ENCODE results near the gene CRACR2A. TPM values are rescaled to one million over a fixed set of nuclear protein-coding genes. Genes with fewer than 3 reads are reported as not detected.

CRACR2A gene
- total RNA-seq, 4 donors from 2014 or later: 0.47 to 1.7 (median 1.1) TPM

- Histone ChIP-seq H3K27ac (no peak overlapping the region), H3K36me3 (no peaks in the 10 kb centered on the region), H3K9me3 (no peaks in the 10 kb centered on the region), H3K4me1 (no peaks in the 10 kb centered on the region), H3K4me3 (no peak overlapping the region), H3K27me3 (no peaks in the 10 kb centered on the region)
- in situ Hi-C loops (cut with MboI; ENCODE audit: low sequenced_read_pairs in 4 of 4): no loop called here
- TF ChIP-seq POLR2A (IDR thresholded peaks at IDR 0.05): no peak
- no peak for TF ChIP-seq CTCF (IDR thresholded peaks at IDR 0.05 in 4 of 5, conservative IDR thresholded peaks at IDR 0.05 in 1 of 5)
- intact Hi-C loops (cut with DNase I; ENCODE audit: low total_unique reads): no loop called here
- DNase-seq: no peak
- ATAC-seq: no peak
These were observed 34.8 kb downstream of the CRACR2A start for GRCh38 chr12:3718100-3718499.

GRCh38 chr12:3717283-3717898 lies 35.5 kb downstream of the CRACR2A start:
- TF ChIP-seq POLR2A (IDR thresholded peaks at IDR 0.05) (no peak), CTCF (IDR thresholded peaks at IDR 0.05 in 4 of 5, conservative IDR thresholded peaks at IDR 0.05 in 1 of 5) (no peak)
- no peaks in the 10 kb centered on the region for H3K36me3 ChIP-seq
- H3K4me3 ChIP-seq: no peak overlapping the region
- ATAC-seq: no peak
- in situ Hi-C loops (cut with MboI; ENCODE audit: low sequenced_read_pairs in 4 of 4): no loop called here
- no peaks in the 10 kb centered on the region for H3K4me1 ChIP-seq
- intact Hi-C loops (cut with DNase I; ENCODE audit: low total_unique reads): no loop called here
- no peak for DNase-seq
- no peaks in the 10 kb centered on the region for H3K27me3 ChIP-seq
- no peak overlapping the region for H3K27ac ChIP-seq
- no peaks in the 10 kb centered on the region for H3K9me3 ChIP-seq

GRCh38 chr12:3715999-3716398 lies 36.9 kb downstream of the CRACR2A start:
- Histone ChIP-seq H3K27me3 (no peaks in the 10 kb centered on the region), H3K9me3 (no peaks in the 10 kb centered on the region), H3K4me1 (no peaks in the 10 kb centered on the region), H3K36me3 (no peaks in the 10 kb centered on the region), H3K27ac (no peak overlapping the region), H3K4me3 (no peak overlapping the region)
- intact Hi-C loops (cut with DNase I; ENCODE audit: low total_unique reads): no loop called here
- TF ChIP-seq POLR2A (IDR thresholded peaks at IDR 0.05) (no peak), CTCF (IDR thresholded peaks at IDR 0.05 in 4 of 5, conservative IDR thresholded peaks at IDR 0.05 in 1 of 5) (no peak)
- in situ Hi-C loops (cut with MboI; ENCODE audit: low sequenced_read_pairs in 4 of 4): no loop called here
- no peak for DNase-seq
- no peak for ATAC-seq

GRCh38 chr12:3713947-3714346 lies 39.0 kb downstream of the CRACR2A start:
- no peaks in the 10 kb centered on the region for H3K27me3 ChIP-seq
- DNase-seq: no peak
- intact Hi-C loops (cut with DNase I; ENCODE audit: low total_unique reads) (no loop called here), in situ Hi-C loops (cut with MboI; ENCODE audit: low sequenced_read_pairs in 4 of 4) (no loop called here)
- no peak overlapping the region for H3K4me3 ChIP-seq
- TF ChIP-seq POLR2A (IDR thresholded peaks at IDR 0.05): no peak
- no peak for TF ChIP-seq CTCF (IDR thresholded peaks at IDR 0.05 in 4 of 5, conservative IDR thresholded peaks at IDR 0.05 in 1 of 5)
- peaks cover 0 to 3% of the 10 kb centered on the region in 2 donors for H3K4me1 ChIP-seq
- H3K9me3 ChIP-seq: no peaks in the 10 kb centered on the region
- H3K27ac ChIP-seq: no peak overlapping the region
- no peaks in the 10 kb centered on the region for H3K36me3 ChIP-seq
- ATAC-seq: no peak

- Histone ChIP-seq H3K4me1 (peaks cover 0 to 5% of the 10 kb centered on the region in 2 donors), H3K27ac (no peak overlapping the region), H3K27me3 (no peaks in the 10 kb centered on the region), H3K9me3 (no peaks in the 10 kb centered on the region), H3K36me3 (no peaks in the 10 kb centered on the region), H3K4me3 (no peak overlapping the region)
- in situ Hi-C loops (cut with MboI; ENCODE audit: low sequenced_read_pairs in 4 of 4) (no loop called here), intact Hi-C loops (cut with DNase I; ENCODE audit: low total_unique reads) (no loop called here)
- no peak for ATAC-seq
- DNase-seq: no peak
- TF ChIP-seq CTCF (IDR thresholded peaks at IDR 0.05 in 4 of 5, conservative IDR thresholded peaks at IDR 0.05 in 1 of 5): no peak
- TF ChIP-seq POLR2A (IDR thresholded peaks at IDR 0.05): no peak
These were observed 39.4 kb downstream of the CRACR2A start for GRCh38 chr12:3713483-3713882.
